ENCODE measurements around the gene CHL1. TPM values are rescaled to one million over a fixed set of nuclear protein-coding genes. Genes with fewer than 3 reads are reported as not detected.

CHL1 gene
- total RNA-seq, 1 experiment from 2014 or later: not detected

DNA sequence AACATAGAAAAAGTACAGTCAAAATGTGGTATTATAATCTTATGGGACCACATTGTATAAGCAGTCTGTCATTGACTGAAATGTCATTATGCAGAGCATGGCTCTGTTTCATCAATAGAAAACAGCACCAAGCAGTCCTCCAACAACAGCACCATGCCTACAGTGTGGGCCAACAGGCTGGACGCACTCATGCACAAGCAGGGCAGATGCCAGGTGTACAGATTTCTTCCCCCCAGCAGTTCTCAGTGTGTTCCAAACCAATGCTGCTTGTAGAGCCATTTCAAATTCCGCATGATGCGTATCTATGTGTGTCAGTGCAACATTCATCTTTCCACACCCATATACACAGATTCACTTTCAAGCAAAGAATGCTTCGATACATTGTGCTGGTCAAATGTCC lies 253.1 kb downstream of the CHL1 start:
- BruUV-seq (replicated peaks): no TSS peak
- no peaks in the 10 kb centered on the region for H3K36me3 ChIP-seq (ENCODE audit: insufficient read depth, low read length, poor library complexity, severe bottlenecking)
- POLR2A ChIA-PET (ENCODE audit: low non-redundant PET): no interaction called here

GRCh38 chr3:452221-452620 lies 255.7 kb downstream of the CHL1 start:
- no peak overlapping the region for H3K4me3 ChIP-seq (ENCODE audit: low read depth, low read length, poor library complexity, severe bottlenecking)
- ChIA-PET POLR2A (ENCODE audit: low non-redundant PET) (no interaction called here), CTCF (no interaction called here)
- DNase-seq (ENCODE audit: low spot score): no peak
- H3K27me3 ChIP-seq (replicated peaks; ENCODE audit: insufficient read depth, low read depth, low read length, poor library complexity): no peaks in the 10 kb centered on the region
- TF ChIP-seq CTCF (conservative IDR thresholded peaks at IDR 0.05; ENCODE audit: low read depth, low read length) (no peak), EZH2 (IDR thresholded peaks at IDR 0.05; ENCODE audit: borderline replicate concordance, low read depth, low read length, poor library complexity, severe bottlenecking) (no peak)
- BruUV-seq (replicated peaks): no TSS peak
- H3K9me3 ChIP-seq (ENCODE audit: low read depth, low read length, poor library complexity, severe bottlenecking): no peaks in the 10 kb centered on the region
- no peak overlapping the region for H3K27ac ChIP-seq (ENCODE audit: low read depth, low read length, poor library complexity, severe bottlenecking)
- H3K36me3 ChIP-seq (ENCODE audit: insufficient read depth, low read length, poor library complexity, severe bottlenecking): no peaks in the 10 kb centered on the region
- no peaks in the 10 kb centered on the region for H3K4me1 ChIP-seq (ENCODE audit: insufficient read depth, low read length, poor library complexity, severe bottlenecking)
- intact Hi-C loops (cut with micrococcal nuclease; ENCODE audit: unreplicated experiment): no loop called here

More for the DNA sequence above, 253.1 kb downstream of the CHL1 start:
- DNase-seq (ENCODE audit: low spot score): no peak
- CTCF ChIA-PET: no interaction called here
- H3K4me3 ChIP-seq (ENCODE audit: low read depth, low read length, poor library complexity, severe bottlenecking): no peak overlapping the region
- intact Hi-C loops (cut with micrococcal nuclease; ENCODE audit: unreplicated experiment): no loop called here
- no peaks in the 10 kb centered on the region for H3K9me3 ChIP-seq (ENCODE audit: low read depth, low read length, poor library complexity, severe bottlenecking)
- H3K27ac ChIP-seq (ENCODE audit: low read depth, low read length, poor library complexity, severe bottlenecking): no peak overlapping the region
- no peaks in the 10 kb centered on the region for H3K4me1 ChIP-seq (ENCODE audit: insufficient read depth, low read length, poor library complexity, severe bottlenecking)
- TF ChIP-seq CTCF (conservative IDR thresholded peaks at IDR 0.05; ENCODE audit: low read depth, low read length) (no peak), EZH2 (IDR thresholded peaks at IDR 0.05; ENCODE audit: borderline replicate concordance, low read depth, low read length, poor library complexity, severe bottlenecking) (no peak)
- no peaks in the 10 kb centered on the region for H3K27me3 ChIP-seq (replicated peaks; ENCODE audit: insufficient read depth, low read depth, low read length, poor library complexity)

GRCh38 chr3:453106-453505 lies 256.5 kb downstream of the CHL1 start:
- Histone ChIP-seq H3K9me3 (ENCODE audit: low read depth, low read length, poor library complexity, severe bottlenecking) (no peaks in the 10 kb centered on the region), H3K27ac (ENCODE audit: low read depth, low read length, poor library complexity, severe bottlenecking) (no peak overlapping the region), H3K4me1 (ENCODE audit: insufficient read depth, low read length, poor library complexity, severe bottlenecking) (peaks cover 7% of the 10 kb centered on the region), H3K36me3 (ENCODE audit: insufficient read depth, low read length, poor library complexity, severe bottlenecking) (no peaks in the 10 kb centered on the region), H3K27me3 (replicated peaks; ENCODE audit: insufficient read depth, low read depth, low read length, poor library complexity) (no peaks in the 10 kb centered on the region), H3K4me3 (ENCODE audit: low read depth, low read length, poor library complexity, severe bottlenecking) (no peak overlapping the region)
- intact Hi-C loops (cut with micrococcal nuclease; ENCODE audit: unreplicated experiment): no loop called here
- no peak for DNase-seq (ENCODE audit: low spot score)
- TF ChIP-seq CTCF (conservative IDR thresholded peaks at IDR 0.05; ENCODE audit: low read depth, low read length): no peak
- no peak for TF ChIP-seq EZH2 (IDR thresholded peaks at IDR 0.05; ENCODE audit: borderline replicate concordance, low read depth, low read length, poor library complexity, severe bottlenecking)
- BruUV-seq (replicated peaks): no TSS peak
- ChIA-PET POLR2A (ENCODE audit: low non-redundant PET) (no interaction called here), CTCF (no interaction called here)
